ENCODE data around the gene ZBTB44.

The ZBTB44 gene

GRCh38 chr11:130323452-130324450 lies 9.0 kb upstream of the ZBTB44 start:
- no peak for DNase-seq (ENCODE audit: low spot score)
- no peak for TF ChIP-seq CTCF (IDR thresholded peaks at IDR 0.05; ENCODE audit: borderline replicate concordance, control extremely low read depth, extremely low read depth, insufficient read depth, missing control alignments)
- in situ Hi-C loops (cut with MboI; ENCODE audit: low sequenced_read_pairs, unreplicated experiment) = no loop called here

GRCh38 chr11:130322126-130322525 lies 7.4 kb upstream of the ZBTB44 start:
- in situ Hi-C loops (cut with MboI; ENCODE audit: low sequenced_read_pairs, unreplicated experiment) = no loop called here
- no peak for TF ChIP-seq CTCF (IDR thresholded peaks at IDR 0.05; ENCODE audit: borderline replicate concordance, control extremely low read depth, extremely low read depth, insufficient read depth, missing control alignments)
- no peak for DNase-seq (ENCODE audit: low spot score)

- no peak for DNase-seq (ENCODE audit: low spot score)
- TF ChIP-seq CTCF (IDR thresholded peaks at IDR 0.05; ENCODE audit: borderline replicate concordance, control extremely low read depth, extremely low read depth, insufficient read depth, missing control alignments) = no peak
- in situ Hi-C loops (cut with MboI; ENCODE audit: low sequenced_read_pairs, unreplicated experiment) = no loop called here
Measured at GRCh38 chr11:130318031-130318673, 3.4 kb upstream of the ZBTB44 start.

- DNase-seq (ENCODE audit: low spot score) = peak; percentile 76
- peak; percentile 41 for TF ChIP-seq CTCF (IDR thresholded peaks at IDR 0.05; ENCODE audit: borderline replicate concordance, control extremely low read depth, extremely low read depth, insufficient read depth, missing control alignments)
Measured at GRCh38 chr11:130315354-130315970, 745 bp upstream of the ZBTB44 start.

GRCh38 chr11:130314184-130314749 lies 450 bp downstream of the ZBTB44 start:
- in situ Hi-C loops (cut with MboI; ENCODE audit: low sequenced_read_pairs, unreplicated experiment) = no loop called here
- no peak for TF ChIP-seq CTCF (IDR thresholded peaks at IDR 0.05; ENCODE audit: borderline replicate concordance, control extremely low read depth, extremely low read depth, insufficient read depth, missing control alignments)
- DNase-seq (ENCODE audit: low spot score) = peak; percentile 81

More at GRCh38 chr11:130315354-130315970, 745 bp upstream of the ZBTB44 start:
- in situ Hi-C loops (cut with MboI; ENCODE audit: low sequenced_read_pairs, unreplicated experiment) = no loop called here

All from GM13976 (cell line).